Occipital lobe (tissue), 2 donors: Measurements from ENCODE around the gene LDLRAD4. TPM values are rescaled to one million over a fixed set of nuclear protein-coding genes. Genes with fewer than 3 reads are reported as not detected.

Source experiments
- DNase-seq: peaks from one replicate; lab custom pipeline; 2025; lab: John Stamatoyannopoulos, UW
- total RNA-seq: library from RNA; depleted of rRNA; stranded (reverse); fragments of >200 nt; gene quantifications from one replicate; pipeline ENCODE4 v1.2.3, GENCODE V29; 2014

Gene LDLRAD4
- 129 TPM for total RNA-seq

DNA sequence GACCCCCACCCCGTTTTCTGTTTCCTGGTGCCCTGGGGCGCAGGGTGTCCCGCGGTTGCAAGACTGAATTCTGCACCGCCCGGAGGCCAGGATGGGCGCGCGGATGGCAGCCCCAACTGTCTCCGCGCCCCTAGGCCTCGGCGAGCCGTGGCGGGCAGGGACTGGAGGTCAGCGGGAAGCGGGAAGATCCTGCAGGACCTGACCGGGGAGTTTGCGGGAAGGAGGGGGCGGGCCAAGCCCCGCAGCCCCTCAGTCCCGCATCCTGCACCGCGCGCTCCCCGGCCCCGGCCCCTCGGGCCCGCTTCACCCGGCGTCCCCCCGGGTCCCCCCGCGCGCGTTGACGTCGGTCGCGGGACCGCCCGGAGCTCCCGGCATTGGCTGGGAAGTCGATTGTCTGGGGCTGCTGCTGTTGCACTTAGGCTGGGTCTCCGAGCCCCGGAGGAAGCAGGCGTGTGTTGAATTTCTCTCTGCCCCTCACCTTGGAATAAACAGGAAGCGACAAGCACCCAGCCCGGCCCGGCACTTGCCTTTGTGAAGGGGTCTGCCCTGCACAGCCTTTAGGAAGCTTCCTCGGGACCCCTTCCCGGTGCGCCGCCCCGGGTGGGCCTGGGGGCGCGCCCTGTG, at the start of gene LDLRAD4:
LDLRAD4 (plus strand) TSS at position 393 of the 624 bp plus-strand sequence.
- DNase-seq = no peak

DNA sequence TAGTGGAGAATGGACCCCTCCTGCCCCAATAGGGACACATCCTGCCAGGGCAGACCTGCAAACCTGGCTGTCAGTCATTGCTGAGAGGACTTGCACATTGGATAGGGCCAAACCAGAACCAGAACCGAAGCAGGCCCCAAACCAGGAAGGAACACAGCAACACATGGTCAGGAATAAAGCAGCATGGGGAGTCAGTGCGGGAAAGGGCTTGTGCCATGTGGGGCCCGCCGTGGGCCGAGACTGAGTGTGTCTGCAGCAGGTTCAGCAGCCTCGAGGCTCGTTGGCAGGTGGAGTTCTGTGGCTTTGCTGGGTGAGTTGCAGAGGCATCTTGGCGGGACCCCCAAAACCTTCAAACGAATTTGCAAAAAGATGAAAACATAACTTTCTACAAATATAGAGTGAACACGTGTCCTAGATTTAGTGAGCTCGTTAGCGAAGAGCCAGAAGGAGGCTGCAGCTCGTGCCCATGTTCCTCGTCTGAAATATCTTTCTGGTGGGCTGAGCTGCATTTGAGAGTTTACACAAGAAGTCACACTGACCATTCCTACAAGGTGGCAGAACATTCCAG, 44.9 kb upstream of the LDLRAD4 start:
- DNase-seq = no peak

GRCh38 chr18:13175266-13175665, 43.3 kb upstream of the LDLRAD4 start:
- DNase-seq = no peak

- DNase-seq = no peak
These were observed 42.8 kb upstream of the LDLRAD4 start for GRCh38 chr18:13175754-13176210.

DNA sequence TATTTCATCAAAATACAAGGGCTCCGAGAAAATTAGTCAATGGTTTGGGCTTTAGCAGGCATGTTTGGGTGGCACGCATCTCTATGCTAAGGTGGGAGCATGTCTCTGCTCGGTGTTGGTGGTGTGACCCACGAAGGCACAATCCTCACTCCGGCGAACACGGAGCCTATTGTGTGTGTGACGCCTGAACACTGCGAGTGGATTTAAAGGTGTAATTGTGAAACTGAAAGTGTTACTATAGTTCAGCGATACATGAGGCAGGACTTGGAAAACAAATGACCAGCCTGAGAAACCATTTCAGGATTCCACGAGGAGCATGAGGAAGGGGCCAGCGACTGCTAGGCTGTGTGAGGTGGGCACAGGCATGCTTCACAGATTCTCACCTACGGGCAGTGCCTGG, 41.7 kb upstream of the LDLRAD4 start:
- no peak for DNase-seq

DNA sequence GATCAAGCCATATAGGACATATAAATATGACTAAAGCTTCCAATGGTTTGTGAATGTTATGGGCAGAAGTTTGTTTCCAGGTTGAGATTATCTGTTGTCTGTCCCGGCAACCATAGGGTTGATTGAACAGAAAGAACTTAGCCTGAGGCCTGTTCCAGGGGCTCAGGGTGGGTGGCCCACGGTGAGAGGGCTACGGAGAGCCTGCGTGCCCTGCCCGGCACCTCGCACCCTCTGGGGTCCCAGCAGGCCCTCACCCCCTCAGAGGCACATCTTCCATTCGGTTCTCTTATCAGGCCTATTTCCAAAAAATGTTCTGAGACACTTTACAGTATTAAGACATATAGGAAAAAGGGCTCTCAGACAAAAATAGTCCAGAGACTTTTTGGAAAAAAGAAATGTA, 40.4 kb upstream of the LDLRAD4 start:
- DNase-seq = no peak

DNA sequence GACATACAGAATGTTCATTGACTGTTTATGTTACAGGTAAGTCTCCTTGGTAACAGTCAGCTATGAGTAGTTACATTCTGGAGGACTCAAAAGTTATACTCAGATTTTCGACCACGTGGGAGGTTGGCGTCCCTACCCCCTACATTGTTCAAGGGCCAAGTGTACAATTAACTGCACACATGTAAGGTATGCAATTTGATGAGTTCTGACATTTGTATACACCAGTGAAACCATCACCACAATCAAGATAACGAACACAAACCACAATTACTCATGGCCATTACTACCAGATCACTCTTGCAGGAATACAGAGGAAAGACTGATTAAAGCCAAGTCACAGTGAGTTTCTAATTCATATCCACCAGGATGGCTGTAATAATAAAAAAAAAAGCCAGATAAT, 39.6 kb upstream of the LDLRAD4 start:
- no peak for DNase-seq

DNA sequence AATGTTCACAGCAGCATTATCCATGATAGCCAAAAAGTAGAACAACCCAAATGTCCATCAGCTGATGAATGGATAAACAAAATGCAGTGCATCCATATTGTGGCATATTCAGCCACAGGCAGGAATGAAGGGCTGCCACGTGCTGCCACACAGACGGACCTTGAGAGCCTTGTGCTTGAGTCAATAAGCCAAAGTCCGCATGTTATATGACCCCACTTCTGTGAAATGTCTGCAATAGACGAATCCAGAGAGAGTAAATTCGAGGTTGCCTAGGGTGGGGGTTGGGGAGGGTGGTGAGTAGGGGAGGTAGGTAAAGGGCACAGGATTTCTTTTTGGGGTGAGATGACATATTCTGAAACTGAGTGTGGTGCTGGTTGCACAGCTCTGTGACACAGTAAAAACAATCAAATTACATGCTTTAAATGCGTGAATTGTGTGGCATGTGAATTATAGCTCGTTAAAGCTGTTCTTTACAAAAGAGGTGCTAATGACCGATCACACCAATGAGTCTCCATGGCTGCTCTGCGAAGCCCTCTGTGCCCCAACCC, 38.9 kb upstream of the LDLRAD4 start:
- no peak for DNase-seq

GRCh38 chr18:13180614-13181375, 37.8 kb upstream of the LDLRAD4 start:
- DNase-seq = no peak

GRCh38 chr18:13181765-13182164, 36.8 kb upstream of the LDLRAD4 start:
- no peak for DNase-seq

DNA sequence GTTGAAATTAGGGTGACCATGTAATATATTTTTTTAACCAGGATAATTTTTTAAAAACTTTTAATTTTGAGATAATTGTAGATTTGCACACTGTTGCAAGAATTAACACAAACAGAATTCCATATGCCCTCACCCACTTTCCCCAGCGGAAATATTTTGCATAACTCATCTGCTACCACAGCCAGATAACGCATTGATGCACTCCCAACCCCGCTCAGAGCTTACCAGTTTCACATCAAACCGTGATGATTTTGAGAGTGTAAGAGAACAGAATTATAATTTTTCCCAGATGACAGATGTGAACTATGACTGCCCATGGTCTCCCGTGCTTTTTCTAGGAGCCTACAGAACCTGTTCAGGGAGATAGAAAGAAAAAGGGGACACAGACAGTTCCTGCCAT, 35.2 kb upstream of the LDLRAD4 start:
- DNase-seq = no peak

- no peak for DNase-seq
These were observed 34.8 kb upstream of the LDLRAD4 start for GRCh38 chr18:13183790-13184189.

- DNase-seq = no peak
These were observed 34.2 kb upstream of the LDLRAD4 start for GRCh38 chr18:13184396-13184795.

DNA sequence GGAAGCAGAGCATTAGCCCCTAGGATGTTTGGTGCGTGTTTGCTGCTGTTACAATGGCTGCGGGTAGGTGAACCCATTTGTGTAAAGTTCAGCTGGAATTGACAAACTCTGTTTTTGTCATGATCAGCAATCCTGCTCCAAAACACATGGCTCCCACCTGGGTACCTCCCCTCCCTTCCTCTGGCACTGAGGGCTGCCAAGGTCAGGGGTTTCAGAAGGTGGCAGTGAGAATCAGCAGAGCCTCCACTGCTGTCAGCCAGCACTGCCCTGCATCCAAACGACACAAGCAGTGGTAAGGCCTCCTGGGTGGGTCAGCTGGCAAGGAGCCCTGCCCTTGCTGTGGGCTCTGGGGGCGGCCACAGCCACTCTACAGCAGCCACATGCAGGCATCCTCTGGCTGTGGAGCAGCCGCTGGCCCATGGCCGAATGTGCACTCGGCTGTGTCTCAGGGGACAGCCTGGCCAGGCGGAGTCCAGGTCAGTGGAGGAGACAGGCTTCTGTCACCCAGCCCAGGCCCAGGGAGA, 32.8 kb upstream of the LDLRAD4 start:
- DNase-seq = no peak

GRCh38 chr18:13186687-13187086, 31.9 kb upstream of the LDLRAD4 start:
- no peak for DNase-seq

GRCh38 chr18:13187498-13187897, 31.1 kb upstream of the LDLRAD4 start:
- no peak for DNase-seq

- no peak for DNase-seq
These were observed 27.5 kb upstream of the LDLRAD4 start for GRCh38 chr18:13191031-13191430.

- no peak for DNase-seq
These were observed 26.8 kb upstream of the LDLRAD4 start for GRCh38 chr18:13191779-13192178.

DNA sequence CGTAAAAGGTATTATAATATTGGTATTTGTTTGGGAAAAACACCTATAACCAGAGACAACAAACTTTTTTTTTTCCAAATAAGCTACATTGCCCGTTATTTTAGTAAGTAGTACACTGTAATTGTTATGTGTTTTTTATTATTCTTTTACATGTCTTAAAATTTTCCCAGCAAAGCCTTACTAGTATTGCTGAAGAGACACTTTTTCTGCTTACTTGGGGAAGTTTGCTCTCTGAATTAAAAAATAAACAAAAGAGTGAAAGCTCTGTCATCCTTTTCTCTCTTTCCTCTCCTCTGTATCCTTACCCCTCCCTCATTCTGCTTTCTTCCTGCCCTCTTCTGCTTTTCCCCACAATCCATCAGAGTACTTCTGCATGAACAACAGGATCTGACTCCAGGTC, 25.6 kb upstream of the LDLRAD4 start:
- DNase-seq = no peak

DNA sequence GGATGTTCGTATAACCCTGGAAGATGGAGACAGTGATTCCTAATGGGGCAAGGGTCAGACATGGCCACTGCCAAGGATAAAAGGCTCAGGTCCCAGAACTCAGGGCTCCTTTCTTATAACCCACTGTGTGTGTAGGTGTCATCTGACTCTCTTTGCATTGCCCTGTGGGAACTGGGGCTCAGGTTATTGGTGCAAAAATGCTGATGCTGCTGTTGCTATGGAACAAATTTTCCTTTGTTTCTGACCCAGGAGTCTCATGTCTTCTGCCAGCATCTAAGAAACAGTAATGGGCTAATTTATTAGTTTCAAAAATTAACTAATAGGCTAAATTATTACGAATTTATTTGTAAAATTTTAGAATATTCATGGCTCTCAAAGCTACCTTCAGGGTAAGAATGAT, 24.3 kb upstream of the LDLRAD4 start:
- DNase-seq = no peak

DNA sequence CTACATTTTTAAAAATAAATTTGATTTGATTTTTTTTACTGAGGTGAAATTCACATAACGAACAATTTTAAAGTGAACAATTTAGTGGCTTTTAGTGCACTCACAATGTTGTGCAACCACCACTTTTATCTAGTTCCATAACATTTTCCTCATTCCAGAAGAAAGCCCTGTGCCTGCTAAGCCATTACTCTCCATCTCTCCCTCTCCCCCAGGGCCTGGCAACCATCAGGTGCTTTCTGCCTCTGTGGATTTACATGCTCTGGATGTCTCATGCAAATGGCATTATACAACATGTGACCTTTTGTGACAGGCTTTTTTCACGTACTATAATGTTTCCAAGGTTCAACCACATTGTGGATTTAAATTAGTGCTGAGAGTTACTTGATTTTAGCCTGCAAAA, 19.9 kb upstream of the LDLRAD4 start:
- no peak for DNase-seq

GRCh38 chr18:13199169-13199568, 19.4 kb upstream of the LDLRAD4 start:
- no peak for DNase-seq
